HTR-8/SVneo (cell line): Measurements from ENCODE around the gene C19orf81.

Source experiments
- DNase-seq: peaks from one replicate; pipeline ENCODE4 v3.0.0; 2011; ENCODE audit warnings: low spot score, mixed read lengths; ENCODE audit not compliant: insufficient read length
- FAIRE-seq: peaks from 2 replicates; lab custom pipeline; 2011; peaks lifted over from hg19 to GRCh38; lab: Jason Lieb, UNC

The C19orf81 gene

GRCh38 chr19:50657222-50657669 is 8.0 kb downstream of the C19orf81 start:
- FAIRE-seq = no peak
- DNase-seq = no peak

- peak; percentile 95 for FAIRE-seq
- DNase-seq = peak; percentile 91
Observed at GRCh38 chr19:50657712-50658440, 8.6 kb downstream of the C19orf81 start.

- FAIRE-seq = peak; percentile 93
- DNase-seq = peak; percentile 96
Observed at GRCh38 chr19:50658441-50659317, 9.4 kb downstream of the C19orf81 start.

GRCh38 chr19:50659318-50660087 is 10.3 kb downstream of the C19orf81 start:
- DNase-seq (no peak), FAIRE-seq (no peak)

GRCh38 chr19:50660088-50660366 is 10.8 kb downstream of the C19orf81 start:
- DNase-seq (no peak), FAIRE-seq (no peak)

GRCh38 chr19:50661023-50661422 is 11.8 kb downstream of the C19orf81 start:
- FAIRE-seq = no peak
- no peak for DNase-seq

GRCh38 chr19:50661766-50662650 is 12.8 kb downstream of the C19orf81 start:
- no peak for FAIRE-seq
- DNase-seq = no peak

- DNase-seq (no peak), FAIRE-seq (no peak)
Observed at GRCh38 chr19:50662651-50663481, 13.6 kb downstream of the C19orf81 start.

GRCh38 chr19:50663482-50663790 is 14.2 kb downstream of the C19orf81 start:
- no peak for FAIRE-seq
- DNase-seq = no peak

GRCh38 chr19:50664204-50664603 is 15.0 kb downstream of the C19orf81 start:
- FAIRE-seq (no peak), DNase-seq (no peak)

- FAIRE-seq = no peak
- DNase-seq = no peak
Observed at GRCh38 chr19:50666346-50667176, 17.3 kb downstream of the C19orf81 start.

GRCh38 chr19:50667177-50667758 is 18.0 kb downstream of the C19orf81 start:
- FAIRE-seq (no peak), DNase-seq (no peak)

- FAIRE-seq (no peak), DNase-seq (no peak)
Observed at GRCh38 chr19:50667759-50668231, 18.6 kb downstream of the C19orf81 start.

- FAIRE-seq (no peak), DNase-seq (no peak)
Observed at GRCh38 chr19:50668416-50668815, 19.2 kb downstream of the C19orf81 start.

- FAIRE-seq (no peak), DNase-seq (no peak)
Observed at GRCh38 chr19:50668879-50669278, 19.6 kb downstream of the C19orf81 start.

GRCh38 chr19:50669302-50670101 is 20.3 kb downstream of the C19orf81 start:
- FAIRE-seq (peak; percentile 42), DNase-seq (peak; percentile 43)

GRCh38 chr19:50670102-50670380 is 20.8 kb downstream of the C19orf81 start:
- no peak for FAIRE-seq
- DNase-seq = no peak
